ENCODE data around the gene SLC39A2.
A peak's percentile ranks its signal among the peaks of the same experiment; 100 is the strongest.

Gene SLC39A2

DNA sequence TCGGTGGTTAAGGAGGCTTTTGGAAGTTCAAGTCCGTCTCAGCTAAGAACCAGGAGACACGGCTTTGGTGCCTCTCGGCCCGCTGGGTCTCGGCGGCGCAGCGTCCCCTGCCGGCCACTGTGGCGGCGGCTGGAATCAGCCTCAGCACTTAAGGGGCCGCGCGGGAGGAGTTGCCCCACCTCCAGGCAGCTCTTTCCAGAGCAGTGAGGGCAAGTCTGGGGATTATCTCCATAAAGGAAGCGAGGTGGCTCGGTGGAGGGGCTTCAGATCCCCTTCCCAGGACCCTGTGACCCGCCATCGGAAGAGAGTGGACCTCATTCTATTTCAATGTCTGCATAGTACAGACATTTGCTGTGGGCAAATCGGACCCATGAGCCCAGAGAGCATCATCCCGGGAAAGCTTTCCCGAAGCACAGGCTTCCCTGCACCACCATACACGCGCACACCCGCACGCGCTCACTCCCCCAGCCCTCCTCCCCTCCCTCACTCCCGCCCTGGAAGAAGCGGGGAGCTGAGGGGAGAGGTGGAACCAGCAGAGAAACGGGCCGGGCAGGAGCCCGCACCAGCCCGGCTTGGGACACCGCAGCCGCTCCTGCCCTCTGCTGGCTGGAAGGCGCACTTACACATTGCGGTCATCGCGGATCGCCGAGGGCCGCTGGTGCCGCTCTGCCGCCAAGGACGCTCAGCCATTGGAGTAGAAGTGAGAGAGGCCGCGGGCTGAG, 27.9 kb upstream of the SLC39A2 start:
- H3K4me3 ChIP-seq (ENCODE audit: control insufficient read depth, low read depth, low read length), result peak overlapping the region; percentile 80
- TF ChIP-seq, protein P1, sequence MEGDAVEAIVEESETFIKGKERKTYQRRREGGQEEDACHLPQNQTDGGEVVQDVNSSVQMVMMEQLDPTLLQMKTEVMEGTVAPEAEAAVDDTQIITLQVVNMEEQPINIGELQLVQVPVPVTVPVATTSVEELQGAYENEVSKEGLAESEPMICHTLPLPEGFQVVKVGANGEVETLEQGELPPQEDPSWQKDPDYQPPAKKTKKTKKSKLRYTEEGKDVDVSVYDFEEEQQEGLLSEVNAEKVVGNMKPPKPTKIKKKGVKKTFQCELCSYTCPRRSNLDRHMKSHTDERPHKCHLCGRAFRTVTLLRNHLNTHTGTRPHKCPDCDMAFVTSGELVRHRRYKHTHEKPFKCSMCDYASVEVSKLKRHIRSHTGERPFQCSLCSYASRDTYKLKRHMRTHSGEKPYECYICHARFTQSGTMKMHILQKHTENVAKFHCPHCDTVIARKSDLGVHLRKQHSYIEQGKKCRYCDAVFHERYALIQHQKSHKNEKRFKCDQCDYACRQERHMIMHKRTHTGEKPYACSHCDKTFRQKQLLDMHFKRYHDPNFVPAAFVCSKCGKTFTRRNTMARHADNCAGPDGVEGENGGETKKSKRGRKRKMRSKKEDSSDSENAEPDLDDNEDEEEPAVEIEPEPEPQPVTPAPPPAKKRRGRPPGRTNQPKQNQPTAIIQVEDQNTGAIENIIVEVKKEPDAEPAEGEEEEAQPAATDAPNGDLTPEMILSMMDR (IDR thresholded peaks at IDR 0.05; ENCODE audit: control insufficient read depth, insufficient read depth, low read depth, low read length, missing control alignments), result peak; percentile 100
- DNase-seq (ENCODE audit: low read depth), result no peak

DNA sequence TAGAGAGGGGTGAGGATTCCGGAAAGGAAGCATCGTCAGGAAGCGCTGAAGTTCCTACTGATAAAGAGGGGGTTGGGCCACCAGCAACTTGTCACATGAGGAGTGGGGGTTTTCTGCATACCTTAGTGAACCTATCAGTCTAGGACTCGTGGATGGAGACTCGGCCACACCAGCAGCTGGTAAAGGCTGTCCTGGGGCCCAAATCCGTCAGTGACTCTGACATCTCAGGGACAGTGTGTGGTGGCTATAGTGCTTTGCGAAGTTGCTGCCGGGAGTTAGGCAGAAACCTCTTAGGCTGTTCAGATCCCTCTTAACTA, 27.4 kb upstream of the SLC39A2 start:
- DNase-seq (ENCODE audit: low read depth), result no peak
- TF ChIP-seq, protein P1 (IDR thresholded peaks at IDR 0.05; ENCODE audit: control insufficient read depth, insufficient read depth, low read depth, low read length, missing control alignments), result no peak
- peak overlapping the region; percentile 80 for H3K4me3 ChIP-seq (ENCODE audit: control insufficient read depth, low read depth, low read length)

DNA sequence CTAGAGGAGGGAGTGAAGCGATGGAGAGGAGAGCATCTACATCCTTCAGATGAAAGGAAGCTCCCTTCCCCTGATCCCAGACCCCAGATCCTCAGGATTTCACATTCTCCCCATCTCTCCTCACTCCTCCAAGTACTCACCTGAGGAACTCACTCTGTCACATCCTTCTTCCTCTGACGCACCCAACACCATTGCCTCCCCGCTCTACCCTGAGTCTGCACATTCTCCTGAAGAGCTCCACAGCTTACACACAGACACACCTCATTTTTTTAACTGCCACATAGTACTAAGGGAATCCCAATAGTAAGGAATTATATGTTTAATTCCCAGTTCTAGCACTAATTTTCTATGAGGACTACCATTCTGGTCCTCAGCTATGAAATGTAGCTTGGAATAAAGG, 25.6 kb upstream of the SLC39A2 start:
- H3K4me3 ChIP-seq (ENCODE audit: control insufficient read depth, low read depth, low read length), result no peak overlapping the region
- TF ChIP-seq, protein P1 (IDR thresholded peaks at IDR 0.05; ENCODE audit: control insufficient read depth, insufficient read depth, low read depth, low read length, missing control alignments), result no peak
- DNase-seq (ENCODE audit: low read depth), result no peak

DNA sequence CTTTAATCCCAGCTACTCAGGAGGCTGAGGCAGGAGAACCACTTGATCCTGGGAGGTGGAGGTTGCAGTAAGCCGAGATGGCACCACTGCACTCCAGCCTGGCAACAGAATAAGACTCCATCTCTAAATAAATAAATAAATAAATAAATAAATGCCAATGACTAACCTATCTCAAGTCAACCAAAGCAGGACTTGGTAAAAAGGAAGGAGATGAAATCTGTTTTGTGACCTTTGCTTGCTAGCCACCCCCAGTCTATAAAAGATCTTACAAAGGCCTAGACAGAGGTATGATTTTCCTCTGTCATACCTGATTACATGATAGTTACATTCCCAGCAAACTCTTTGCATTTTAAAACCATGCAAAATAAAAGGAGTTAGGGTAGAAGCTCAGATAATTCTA, 22.8 kb upstream of the SLC39A2 start:
- no peak for DNase-seq (ENCODE audit: low read depth)
- TF ChIP-seq, protein P1 (IDR thresholded peaks at IDR 0.05; ENCODE audit: control insufficient read depth, insufficient read depth, low read depth, low read length, missing control alignments), result no peak
- no peak overlapping the region for H3K4me3 ChIP-seq (ENCODE audit: control insufficient read depth, low read depth, low read length)

DNA sequence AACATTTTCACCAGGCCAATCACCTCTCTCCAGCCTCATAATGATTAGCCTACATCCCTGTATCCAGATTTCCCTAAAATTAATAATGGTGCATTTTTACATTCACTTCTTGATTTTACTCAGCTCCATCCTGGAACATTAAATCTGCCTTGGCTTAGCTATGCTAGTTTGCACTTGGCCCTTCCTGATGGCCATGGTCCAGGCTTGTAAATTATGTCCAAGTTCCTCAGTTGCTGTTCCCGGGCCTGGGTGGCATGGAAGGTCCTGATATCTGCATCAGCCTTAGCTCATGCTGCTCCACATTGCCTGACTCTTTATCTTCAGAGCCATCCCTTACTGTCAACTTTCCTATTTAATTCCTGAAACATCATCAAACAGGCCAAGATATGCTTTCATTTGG, 20.4 kb upstream of the SLC39A2 start:
- no peak overlapping the region for H3K4me3 ChIP-seq (ENCODE audit: control insufficient read depth, low read depth, low read length)
- no peak for DNase-seq (ENCODE audit: low read depth)
- TF ChIP-seq, protein P1 (IDR thresholded peaks at IDR 0.05; ENCODE audit: control insufficient read depth, insufficient read depth, low read depth, low read length, missing control alignments), result no peak

DNA sequence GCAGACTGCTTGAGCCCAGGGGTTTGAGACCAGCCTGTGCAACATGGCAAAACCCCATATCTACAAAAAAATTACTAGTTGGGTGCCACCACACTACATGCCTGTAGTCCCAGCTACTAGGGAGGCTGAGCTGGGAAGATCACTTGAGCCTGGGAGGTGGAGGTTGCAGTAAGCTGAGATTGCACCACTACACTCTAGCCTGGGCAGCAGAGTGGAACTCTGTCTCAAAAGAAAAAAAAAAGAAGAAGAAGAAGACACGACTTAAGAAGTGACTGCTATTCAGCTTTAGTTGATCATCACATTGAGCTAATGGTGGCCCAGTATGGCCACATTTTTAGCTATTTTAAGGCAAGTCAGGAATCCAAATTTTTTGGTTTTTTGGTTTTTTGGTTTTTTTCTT, 18.2 kb upstream of the SLC39A2 start:
- H3K4me3 ChIP-seq (ENCODE audit: control insufficient read depth, low read depth, low read length), result no peak overlapping the region
- TF ChIP-seq, protein P1 (IDR thresholded peaks at IDR 0.05; ENCODE audit: control insufficient read depth, insufficient read depth, low read depth, low read length, missing control alignments), result no peak
- DNase-seq (ENCODE audit: low read depth), result no peak

All from AG09309 (cell line).